Medulla oblongata (tissue), 1 donor: Measurements from ENCODE around the gene TPCN1.

Experiments used
- DNase-seq: peaks from one replicate; pipeline ENCODE4 v3.0.0-alpha.2; 2015; ENCODE audit errors: extremely low spot score

TPCN1 gene

DNA sequence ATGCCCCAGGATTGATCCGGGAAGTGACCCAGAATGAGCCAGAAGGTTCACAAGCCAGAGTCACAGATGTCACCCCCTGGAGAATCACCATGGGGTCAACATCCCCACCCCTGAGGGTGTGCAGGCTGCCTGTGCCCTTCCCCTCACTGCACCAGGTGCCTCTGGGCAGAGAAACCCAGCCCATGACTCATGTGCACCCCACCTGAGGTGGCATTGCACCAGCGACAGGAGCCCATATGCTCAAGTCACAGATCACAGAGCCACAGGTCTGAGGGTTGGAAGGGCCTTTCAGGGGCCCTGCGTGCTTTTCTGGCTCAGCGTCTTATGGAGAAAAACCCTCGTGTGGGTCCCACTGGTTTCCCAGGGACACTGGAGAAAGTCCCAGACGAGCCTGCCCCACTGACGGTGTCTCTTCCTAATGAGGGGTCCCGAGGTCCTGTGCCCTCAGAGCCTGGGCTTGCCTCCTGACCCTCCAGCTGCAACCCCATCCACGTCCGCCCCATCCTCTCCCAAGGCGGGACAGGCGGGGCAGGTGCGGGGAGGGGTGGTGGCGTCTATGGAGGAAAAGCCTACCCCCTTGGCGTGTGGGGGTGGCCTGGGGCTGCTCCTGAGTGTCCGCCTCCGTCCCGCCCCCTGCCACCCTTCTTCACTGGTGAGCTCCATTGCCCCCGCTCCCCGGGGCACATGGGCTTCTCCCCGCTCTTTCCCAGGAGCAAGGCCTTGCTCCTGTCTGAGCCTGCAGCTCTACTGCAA lies 66.1 kb downstream of the TPCN1 start:
- no peak for DNase-seq

DNA sequence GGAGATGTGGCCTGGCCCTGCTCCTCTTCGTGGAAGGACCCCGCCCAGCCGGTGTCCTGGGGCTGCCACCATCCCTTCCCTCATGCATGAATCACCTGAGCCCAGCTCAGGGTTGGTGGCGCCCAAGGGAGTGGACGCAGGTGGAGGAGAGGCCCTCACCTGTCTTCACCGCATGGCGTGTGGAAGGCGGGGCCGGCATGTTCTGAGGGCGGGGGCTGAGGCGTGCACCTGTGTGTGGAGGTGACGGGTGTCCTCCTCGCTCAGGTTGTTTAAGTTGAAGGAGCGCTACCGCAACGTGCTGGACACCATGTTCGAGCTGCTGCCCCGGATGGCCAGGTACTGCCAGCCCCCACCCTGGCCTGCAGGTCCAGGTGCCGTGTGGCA lies 66.6 kb downstream of the TPCN1 start:
- DNase-seq = no peak

DNA sequence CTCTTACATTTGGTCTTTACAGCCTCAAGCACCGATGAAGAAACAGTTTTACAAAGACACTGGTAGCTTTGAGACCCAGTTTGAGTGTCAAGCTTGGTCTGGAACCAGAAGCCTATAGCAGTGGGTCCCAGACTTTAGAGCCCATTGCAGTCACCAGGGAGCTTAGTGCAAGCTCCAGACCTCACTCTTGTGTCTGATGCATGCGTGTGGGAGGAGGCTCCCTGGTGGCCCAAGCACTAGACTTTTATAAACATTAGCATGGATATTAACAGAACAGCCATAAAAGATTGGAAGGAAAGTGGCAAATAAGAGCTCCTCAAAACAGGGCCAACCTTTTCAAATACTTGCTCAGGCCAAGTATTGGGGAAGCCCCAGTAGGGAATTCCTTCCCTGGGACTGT lies 68.1 kb downstream of the TPCN1 start:
- DNase-seq = no peak

DNA sequence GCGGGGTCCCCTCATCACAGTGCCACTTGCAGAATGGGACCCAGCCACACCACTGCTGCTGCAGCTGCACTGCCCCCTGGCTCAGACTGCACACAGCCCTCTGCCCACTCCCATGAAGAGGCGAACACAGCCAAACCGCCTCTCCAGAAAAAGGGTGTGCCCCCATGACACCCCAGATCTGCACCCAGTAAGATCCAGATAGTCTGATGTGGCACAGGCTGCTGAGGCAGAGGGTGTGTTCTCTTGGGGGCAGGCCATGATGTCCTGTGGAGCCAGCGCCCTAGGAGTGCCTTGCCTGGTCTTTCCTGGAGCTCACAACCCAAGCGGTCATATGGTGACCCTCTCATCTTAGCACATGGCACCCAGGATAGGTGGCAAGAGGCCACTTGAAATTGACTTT lies 69.2 kb downstream of the TPCN1 start:
- DNase-seq = no peak

DNA sequence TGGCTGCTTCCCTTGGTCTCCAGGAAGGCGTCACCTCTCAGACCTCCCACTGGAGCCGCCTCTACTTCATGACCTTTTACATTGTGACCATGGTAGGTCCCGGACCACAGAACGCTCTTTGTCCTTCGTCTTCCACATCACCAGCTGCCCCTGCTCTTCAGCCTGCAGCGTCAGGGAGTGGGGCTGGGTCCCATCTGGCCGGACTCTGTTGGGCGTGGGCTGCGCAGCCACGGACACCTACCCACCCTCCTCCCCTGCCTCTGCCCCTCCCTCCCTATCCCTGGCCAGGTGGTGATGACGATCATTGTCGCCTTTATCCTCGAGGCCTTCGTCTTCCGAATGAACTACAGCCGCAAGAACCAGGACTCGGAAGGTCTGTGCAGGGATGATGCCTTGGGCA lies 70.3 kb downstream of the TPCN1 start:
- DNase-seq = peak; percentile 25

DNA sequence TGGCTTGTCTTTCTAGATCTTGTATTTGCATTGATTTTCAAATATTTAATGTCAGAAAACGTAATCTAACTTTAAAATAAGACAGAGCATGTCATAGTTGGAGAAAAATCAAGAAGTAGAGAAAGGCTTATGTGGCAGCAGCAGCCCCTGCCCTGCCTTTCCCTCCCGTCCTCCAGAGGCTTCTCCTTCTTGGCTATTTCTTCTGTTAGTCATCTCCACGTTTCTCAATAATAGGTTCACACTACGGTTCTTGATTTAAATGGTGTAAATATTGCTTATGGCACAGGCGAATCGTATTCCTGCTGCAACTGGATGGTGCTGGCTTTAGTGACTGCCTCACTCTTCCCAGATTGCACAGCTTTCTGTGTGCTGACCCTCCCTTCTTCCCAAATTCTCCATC lies 70.8 kb downstream of the TPCN1 start:
- no peak for DNase-seq

DNA sequence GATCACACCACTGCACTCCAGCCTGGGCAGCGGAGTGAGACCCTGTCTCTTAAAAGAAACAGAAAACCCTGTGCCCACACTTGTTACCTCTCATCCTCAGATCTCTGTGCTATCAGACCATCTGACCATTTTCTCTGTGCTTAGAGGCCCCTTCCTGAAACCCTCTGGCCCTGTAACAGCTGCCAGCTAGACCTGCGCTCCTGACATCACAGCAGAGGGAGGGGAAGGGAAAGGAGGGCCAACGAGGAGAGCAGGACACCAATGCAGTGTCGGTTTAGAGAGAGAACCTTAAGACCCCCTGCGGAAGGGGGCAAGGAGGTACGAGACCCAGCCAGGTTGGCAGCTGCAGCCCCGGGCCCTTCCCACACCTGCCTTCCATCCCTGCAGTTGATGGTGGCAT lies 71.3 kb downstream of the TPCN1 start:
- no peak for DNase-seq

DNA sequence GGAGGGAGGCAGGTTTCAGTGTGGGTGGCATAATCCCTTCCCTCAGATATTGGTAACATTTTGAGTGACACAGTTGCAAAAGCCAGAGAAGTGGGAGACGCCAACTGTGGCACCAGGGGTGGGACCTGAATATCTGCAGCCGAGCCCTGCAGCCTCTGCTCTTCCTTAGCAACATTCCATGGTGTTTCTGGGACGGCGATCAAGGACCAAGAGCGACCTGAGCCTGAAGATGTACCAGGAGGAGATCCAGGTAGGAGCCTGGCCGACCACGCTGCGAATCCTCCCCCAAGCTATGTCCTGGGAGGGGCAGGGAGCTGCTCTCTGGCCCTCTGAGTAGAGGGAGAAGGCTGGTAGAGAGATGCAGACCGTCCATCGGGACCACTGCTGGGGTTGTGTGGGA lies 71.8 kb downstream of the TPCN1 start:
- DNase-seq = no peak

DNA sequence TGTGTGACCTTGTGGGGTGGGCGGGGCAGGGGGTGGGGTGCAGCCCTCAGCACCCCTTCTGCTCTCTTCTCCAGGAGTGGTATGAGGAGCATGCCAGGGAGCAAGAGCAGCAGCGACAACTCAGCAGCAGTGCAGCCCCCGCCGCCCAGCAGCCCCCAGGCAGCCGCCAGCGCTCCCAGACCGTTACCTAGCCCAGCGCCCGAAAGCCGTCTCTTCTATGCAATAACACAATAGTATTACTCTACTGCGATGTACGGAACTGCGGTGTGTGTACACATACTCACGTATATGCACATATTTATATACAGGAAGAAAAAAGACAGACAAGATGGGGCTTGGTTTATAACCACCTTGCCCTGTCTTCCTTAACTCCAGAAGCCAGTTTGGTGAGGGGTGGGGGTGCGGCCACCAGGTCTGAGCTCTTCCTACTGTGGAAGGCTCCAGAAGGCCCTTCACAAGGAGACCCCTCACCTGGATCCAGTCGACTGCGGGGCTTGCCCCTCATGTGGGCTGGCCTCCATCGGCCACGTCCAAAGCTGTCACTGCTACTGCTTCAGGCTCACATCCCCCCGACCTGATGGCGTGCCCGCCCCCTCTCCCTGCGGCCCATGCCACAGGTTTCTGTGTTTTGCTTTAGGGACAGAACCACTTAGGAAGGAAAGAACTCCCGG lies 74.8 kb downstream of the TPCN1 start:
- no peak for DNase-seq

DNA sequence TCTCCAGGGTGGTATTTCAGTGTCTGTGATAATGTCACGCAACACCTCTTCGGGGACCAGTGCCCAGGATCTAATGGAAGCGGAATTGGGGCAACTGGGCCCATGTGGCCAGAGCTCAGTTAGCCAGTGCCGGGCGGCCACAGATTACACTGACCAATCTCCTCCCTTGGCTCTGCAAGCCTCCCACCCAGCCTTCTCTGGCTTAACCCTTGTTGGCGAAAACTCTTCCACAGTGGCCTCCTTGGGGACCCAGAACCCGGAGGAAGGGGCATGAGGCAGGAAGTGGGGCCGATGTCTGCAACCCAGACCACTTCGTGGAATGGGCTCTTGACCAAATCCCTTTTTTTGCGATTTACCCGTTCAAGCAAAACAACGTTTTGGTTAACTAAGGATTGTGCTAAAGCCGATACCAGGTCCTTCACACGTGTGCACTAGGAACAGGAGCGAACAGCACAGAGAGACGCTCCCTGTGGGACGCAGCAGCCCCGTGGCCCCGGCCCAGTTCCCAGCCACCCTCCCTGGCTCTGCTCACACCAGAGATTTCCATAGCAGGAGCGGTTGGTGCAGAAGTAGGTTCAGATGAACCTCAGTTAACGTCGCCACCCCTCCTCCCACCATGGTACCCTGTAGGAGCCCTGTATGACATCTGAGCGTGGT lies 75.4 kb downstream of the TPCN1 start:
- DNase-seq = no peak

DNA sequence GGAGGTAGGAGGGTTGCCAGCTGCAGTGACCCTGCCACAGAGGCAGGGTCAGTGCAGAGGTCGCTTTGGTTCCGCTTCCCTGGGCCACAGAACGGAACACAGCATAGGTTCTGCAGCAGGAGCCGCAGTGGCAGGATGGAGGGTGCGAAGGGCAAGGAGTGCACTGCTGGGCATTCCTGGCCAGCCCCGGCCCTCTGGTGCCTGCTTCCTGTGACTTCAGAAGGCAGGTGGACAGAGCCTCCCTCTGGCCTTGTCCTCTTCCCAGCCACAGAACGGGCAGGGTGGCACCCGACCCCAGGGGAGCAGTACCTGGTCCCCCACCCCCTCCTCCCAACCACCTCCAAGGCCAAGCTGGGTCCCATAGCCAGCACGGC lies 75.9 kb downstream of the TPCN1 start:
- DNase-seq = no peak

DNA sequence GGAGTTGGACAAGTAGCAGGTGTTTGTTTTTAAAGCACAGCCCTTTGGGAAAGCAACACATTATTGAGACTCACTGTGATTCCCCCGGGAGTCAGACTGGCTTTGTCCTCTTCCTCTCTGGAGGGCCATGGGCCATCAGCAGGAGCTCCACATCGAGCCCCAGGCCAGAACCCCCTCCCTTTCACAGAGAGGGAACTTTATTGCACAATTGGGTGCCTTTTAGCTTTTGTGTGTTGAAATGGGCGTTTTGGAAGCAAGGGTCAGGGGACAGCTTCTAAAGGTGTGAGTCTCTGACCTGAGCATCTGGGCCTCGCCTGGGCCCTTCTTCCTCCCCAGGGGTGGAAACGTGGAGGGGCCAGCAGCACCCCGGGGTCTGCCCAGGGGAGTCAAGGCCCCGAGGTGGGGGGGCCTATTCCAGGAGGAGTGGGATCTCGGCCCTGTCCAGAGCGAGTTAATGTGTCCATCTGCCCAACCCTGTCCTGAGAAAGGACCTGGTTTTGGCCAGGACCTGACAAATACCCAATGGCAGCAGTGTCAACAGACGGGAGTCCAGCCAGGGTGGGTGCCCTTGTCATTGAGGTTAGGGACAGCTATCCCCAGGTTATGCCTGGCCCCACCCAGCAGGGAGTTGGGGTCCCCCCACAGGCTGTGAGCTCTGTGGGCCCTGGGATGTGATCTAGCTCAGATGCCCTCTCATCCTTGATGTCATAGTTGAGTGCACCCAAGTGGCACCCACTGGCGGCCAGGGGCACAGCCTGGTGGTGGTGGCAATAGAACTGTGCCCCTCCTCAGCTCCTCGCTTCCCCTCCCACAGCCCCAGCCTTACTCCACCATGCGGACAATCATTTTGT lies 76.6 kb downstream of the TPCN1 start:
- DNase-seq = no peak

DNA sequence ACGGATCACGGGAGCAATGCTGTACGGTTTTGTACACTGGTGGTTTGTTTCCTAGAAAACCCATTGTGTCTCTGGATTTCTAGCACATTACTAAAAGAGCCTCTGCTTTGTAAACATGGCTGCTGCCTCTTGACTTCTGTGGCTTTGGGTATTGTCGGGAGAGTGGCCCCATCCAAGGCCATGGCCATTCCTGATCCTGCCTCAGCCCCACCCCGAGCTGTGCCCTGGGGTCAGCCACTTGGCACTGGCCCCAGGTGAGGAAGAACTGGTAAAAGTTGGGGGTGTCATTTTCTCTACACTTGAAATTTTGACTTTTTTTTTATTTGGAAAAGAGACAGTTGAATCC lies 77.2 kb downstream of the TPCN1 start:
- no peak for DNase-seq

DNA sequence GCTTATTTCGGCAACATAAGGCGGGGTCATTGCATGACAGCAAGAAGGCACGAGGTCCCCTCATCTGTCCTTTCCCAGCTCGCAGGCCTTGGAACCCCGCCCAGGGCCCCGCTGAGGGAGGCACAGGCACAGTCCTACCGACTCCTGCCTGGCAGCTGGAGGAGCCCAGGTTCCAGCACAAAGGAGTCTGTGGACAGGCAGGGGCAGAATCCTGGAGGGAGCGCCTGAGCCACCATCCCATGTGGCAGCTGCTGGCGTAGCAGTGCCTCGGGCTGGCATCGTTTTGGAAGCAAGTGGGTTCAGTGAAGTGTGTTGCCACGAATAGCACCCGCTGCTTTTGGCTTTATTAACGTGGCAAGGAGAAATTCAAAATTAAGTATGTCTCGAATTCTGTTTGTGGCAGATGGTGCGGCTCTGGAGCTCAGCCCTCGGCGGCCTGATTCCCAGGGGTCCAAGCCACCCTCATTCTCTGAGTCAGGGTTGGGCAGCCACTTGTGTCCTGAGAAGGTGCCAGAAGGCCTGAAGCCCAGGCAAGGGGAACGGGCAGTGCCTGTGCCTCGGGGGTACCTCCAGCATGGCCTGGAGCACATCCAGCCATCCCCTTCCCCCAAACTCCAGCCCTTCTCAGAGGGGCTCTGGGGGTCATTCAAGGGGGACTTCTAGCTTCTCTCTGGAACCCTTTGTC lies 77.7 kb downstream of the TPCN1 start:
- DNase-seq = peak; percentile 74

DNA sequence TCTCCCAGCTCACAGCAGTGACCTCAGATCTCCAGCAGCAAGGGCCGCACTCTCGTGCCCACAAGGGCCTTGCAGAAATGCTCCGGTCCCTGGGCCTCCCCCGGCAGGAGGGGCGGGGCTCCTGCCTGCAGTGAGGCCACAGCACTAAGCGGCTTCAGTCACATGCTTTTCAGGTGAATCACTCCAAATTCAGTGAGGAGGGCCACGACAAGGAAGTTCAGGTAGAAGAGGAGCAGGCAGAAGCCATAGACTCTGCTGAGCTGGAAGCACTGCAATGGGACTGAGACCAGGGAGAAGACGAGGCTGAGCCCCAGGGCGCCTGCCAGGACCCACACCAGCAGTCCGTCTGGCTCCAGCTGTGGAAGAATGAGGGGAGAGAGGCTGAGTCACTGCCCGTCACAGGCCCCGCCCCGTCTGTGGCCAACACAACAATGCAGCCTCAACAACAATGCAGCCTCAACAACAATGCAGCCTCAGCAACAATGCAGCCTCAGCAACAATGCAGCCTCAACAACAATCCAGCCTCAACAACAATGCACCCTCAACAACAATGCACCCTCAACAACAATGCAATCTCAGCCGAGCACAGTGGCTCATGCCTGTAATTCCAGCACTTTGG lies 78.5 kb downstream of the TPCN1 start:
- peak; percentile 46 for DNase-seq

DNA sequence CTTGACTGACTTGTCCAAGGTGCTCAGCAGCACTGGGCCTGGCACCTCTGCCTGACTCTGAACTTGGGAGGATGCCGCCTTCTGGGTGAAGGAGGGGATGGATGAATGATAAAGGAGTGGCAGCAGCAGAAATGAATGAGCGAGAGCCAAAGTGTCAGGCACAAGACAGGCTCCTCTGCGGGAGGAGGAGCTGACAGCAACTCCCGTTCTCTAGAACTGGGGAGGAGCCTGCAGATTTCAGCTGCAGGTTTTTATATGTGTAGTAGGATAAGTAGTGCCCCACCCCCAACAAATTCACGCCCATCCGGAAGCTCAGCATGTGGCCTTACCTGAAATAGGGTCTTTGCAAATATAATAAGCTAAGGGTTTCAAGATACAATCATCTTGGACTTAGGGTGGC lies 80.5 kb downstream of the TPCN1 start:
- DNase-seq = no peak

DNA sequence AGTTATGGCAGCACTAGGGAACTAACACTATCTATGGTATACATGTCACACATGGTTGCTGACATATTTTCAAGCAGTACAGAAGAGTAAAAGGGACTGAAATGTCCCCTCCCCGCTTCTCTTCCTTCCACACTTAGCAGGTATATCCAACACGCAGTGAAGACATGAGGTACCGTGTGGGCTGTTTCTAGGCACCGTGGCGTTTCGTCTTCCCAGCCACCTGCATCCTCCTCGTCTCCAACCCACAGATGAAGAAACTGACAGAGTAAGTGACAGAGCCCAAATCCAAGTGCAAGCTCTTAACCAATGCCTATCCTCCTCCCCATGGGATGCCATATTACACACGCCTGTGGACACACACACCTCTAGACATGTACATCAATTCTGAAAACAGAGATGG lies 81.2 kb downstream of the TPCN1 start:
- no peak for DNase-seq

DNA sequence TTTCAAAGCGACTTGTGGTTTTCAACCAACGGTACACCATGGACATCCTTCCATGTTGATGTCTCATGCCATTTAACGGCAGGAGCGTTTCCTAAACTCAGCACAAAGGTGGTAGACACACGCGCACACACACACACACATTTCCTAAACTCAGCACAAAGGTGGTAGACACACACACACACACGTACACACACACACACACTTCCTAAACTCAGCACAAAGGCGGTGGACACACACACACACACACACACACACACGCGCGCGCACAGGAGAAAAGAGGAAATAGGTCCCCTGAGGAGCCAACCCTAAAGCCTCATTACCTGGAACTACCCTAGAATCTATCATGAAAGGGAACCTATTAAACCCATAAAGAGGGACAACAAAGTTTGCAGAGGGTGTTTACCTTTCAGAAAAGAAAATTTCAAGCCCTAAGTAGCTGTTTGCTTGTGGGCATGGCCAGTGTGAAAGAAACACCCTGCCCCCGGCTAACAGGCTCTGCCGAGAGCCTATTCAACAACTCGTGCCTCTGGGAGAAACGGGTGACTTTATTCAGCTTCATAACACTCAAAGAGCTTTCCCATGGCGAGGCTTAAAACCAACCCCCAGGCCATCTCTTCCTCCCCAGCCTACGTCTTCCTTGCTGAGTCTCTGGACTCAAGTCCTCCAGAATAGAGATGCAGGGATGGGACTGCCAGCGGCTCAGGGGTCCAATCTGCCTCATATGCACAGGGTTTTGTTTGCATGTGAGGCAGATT lies 81.8 kb downstream of the TPCN1 start:
- no peak for DNase-seq

DNA sequence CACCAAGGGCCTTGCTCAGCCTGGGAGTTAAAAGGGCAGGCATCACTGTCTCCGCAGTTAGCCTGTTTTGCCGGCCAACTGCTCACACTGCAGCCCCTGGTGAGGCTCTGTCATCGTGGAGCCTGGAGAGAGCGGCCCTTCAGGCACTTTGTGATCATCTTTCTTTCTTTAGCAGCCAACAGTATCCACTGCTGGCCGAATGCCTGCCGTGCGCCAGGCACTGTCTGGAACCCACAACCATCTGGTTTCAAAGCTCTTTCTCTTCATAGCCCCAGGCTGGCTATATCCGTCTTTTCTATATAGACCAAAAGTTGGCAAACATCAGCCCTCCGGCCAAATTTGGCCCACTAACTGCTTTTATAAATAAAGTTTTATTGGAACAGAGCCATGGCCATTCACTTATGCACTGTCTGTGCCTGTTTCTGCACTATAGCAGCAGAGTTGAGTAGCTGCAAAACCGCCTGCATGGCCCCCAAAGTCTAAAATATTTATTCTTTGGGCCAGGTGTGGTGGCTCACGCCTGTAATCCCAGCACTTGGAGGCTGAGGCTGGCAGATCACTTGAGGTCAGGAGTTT lies 84.1 kb downstream of the TPCN1 start:
- no peak for DNase-seq

DNA sequence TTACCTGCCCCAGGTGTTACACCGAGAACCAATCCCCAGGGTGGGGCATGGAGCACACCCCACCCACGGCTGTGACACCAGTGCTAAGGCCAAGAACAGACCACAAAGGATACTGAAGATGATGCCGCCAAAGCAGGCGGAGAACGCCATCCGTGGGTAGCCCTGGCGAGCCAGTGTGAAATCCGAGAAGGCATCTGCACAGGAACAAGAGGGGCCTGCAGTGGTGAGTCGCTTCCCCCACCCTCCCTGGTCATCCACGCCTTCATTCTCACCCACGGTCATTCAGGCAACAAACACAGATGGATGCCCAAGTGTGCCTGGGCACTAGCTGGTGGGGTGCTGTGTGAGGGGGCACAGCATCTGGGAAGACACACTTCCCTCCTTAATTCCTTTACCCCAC lies 85.1 kb downstream of the TPCN1 start:
- no peak for DNase-seq
